ENCODE measurements around the gene SMIM1.
"Not testable (repeated sequence)": the region's sequence is repeated elsewhere in the genome, so short reads cannot be mapped to it uniquely, and the experiment has no call there.

The SMIM1 gene

GRCh38 chr1:3772715-3773571 is at the start of gene SMIM1:
Gene SMIM1 (plus strand): TSS chr1:3772749. CDS start chr1:3775374, 2,625 bp downstream.
- CTCF ChIA-PET: interaction anchor here (1.3 kb wide), 1 partner anchor 127 kb away, joined by 3 read pairs; the partner anchor contains the start of gene C1orf174
- no peak for TF ChIP-seq CTCF (IDR thresholded peaks at IDR 0.05; ENCODE audit: control extremely low read depth, extremely low read depth, low read depth, missing control alignments)
- POLR2A ChIA-PET: no interaction called here

GRCh38 chr1:3722846-3723245 is 49.7 kb upstream of the SMIM1 start:
- DNase-seq (ENCODE audit: extremely low spot score): no peak
- no peak for TF ChIP-seq CTCF (IDR thresholded peaks at IDR 0.05; ENCODE audit: control extremely low read depth, extremely low read depth, low read depth, missing control alignments)
- ChIA-PET POLR2A (no interaction called here), CTCF (interaction anchor here (0.8 to 1.9 kb wide), 3 partner anchors 8 to 104 kb away, joined by 3 to 4 read pairs (median 3); no protein-coding TSS in a partner anchor)

More at GRCh38 chr1:3772715-3773571, at the start of gene SMIM1:
- DNase-seq (ENCODE audit: extremely low spot score): peak; percentile 53

- POLR2A ChIA-PET: not testable (repeated sequence)
- peak; percentile 94 for TF ChIP-seq CTCF (IDR thresholded peaks at IDR 0.05; ENCODE audit: control extremely low read depth, extremely low read depth, low read depth, missing control alignments)
- peak; percentile 81 for DNase-seq (ENCODE audit: extremely low spot score)
- CTCF ChIA-PET: interaction anchor here (0.6 to 2.1 kb wide), 39 partner anchors 9 to 1312 kb away, joined by 3 to 25 read pairs (median 4); partner anchors contain the start of genes PEX10 and TPRG1L
These were observed 48.0 kb upstream of the SMIM1 start for GRCh38 chr1:3724416-3725030.

GRCh38 chr1:3725366-3725765 is 47.2 kb upstream of the SMIM1 start:
- CTCF ChIA-PET: interaction anchor here (1.0 to 2.1 kb wide), 15 partner anchors 8 to 234 kb away, joined by 3 to 25 read pairs (median 6); no protein-coding TSS in a partner anchor
- no peak for DNase-seq (ENCODE audit: extremely low spot score)
- no peak for TF ChIP-seq CTCF (IDR thresholded peaks at IDR 0.05; ENCODE audit: control extremely low read depth, extremely low read depth, low read depth, missing control alignments)
- POLR2A ChIA-PET: no interaction called here

- POLR2A ChIA-PET: no interaction called here
- TF ChIP-seq CTCF (IDR thresholded peaks at IDR 0.05; ENCODE audit: control extremely low read depth, extremely low read depth, low read depth, missing control alignments): peak; percentile 51
These were observed 45.3 kb upstream of the SMIM1 start for GRCh38 chr1:3727042-3727824.

More at GRCh38 chr1:3727042-3727824, 45.3 kb upstream of the SMIM1 start:
- CTCF ChIA-PET: interaction anchor here (0.8 to 1.7 kb wide), 7 partner anchors 12 to 162 kb away, joined by 3 to 5 read pairs (median 3); no protein-coding TSS in a partner anchor
- DNase-seq (ENCODE audit: extremely low spot score): peak; percentile 80

All from GM10248 (cell line).